GM12878 (cell line): ENCODE results near the gene GKAP1. TPM values are rescaled to one million over a fixed set of nuclear protein-coding genes. Genes with fewer than 3 reads are reported as not detected.

Experiments
- ATAC-seq: fragments of 200-7000 bp; cut with Tn5 transposase; 3 replicates; pipeline ENCODE4 v1.9.1; 2020; ENCODE audit warnings: mild to moderate bottlenecking, moderate library complexity
- BruUV-seq: library from RNA; stranded (reverse); fragments of 400-500 nt; replicated peaks from 2 replicates; lab custom pipeline; 2021; lab: Mats Ljungman, UMichigan
- CTCF ChIA-PET: fragments of 300-600 bp; sonication (Branson Sonifier 250); formaldehyde crosslinking; extraction: SDS; loops from one replicate; lab custom pipeline; 2021; ENCODE audit warnings: inconsistent platforms; lab: Yijun Ruan, JAX
- POLR2A ChIA-PET: fragments of 350-600 bp; formaldehyde crosslinking; extraction: SDS; loops from one replicate; lab custom pipeline; 2021; ENCODE audit warnings: inconsistent platforms; lab: Charles Lee
- RAD21 ChIA-PET: fragments of 300-600 bp; sonication (Branson Sonifier 250); formaldehyde crosslinking; loops from one replicate; lab custom pipeline; 2023; ENCODE audit warnings: antibody characterized with exemption; ENCODE audit not compliant: unreplicated experiment; lab: Charles Lee
- SMC1A ChIA-PET: fragments of 300-600 bp; sonication (Branson Sonifier 250); formaldehyde crosslinking; loops from one replicate; lab custom pipeline; 2023; ENCODE audit not compliant: unreplicated experiment, uncharacterized antibody; lab: Charles Lee
- DNase-seq: peaks from one replicate; pipeline ENCODE4 v3.0.0-alpha.2; 2011; ENCODE audit warnings: low read depth, low spot score
- FAIRE-seq: peaks from 3 replicates; lab custom pipeline; 2011; peaks lifted over from hg19 to GRCh38; lab: Jason Lieb, UNC
- H2AFZ ChIP-seq: 2 replicates; pipeline ENCODE4 v1.6.0; 2011; ENCODE audit warnings: low read depth, low read length, control low read depth; ENCODE audit not compliant: control insufficient read depth
- H3K27ac ChIP-seq: 2 replicates; pipeline ENCODE4 v1.5.1; 2011; ENCODE audit warnings: control low read depth; ENCODE audit not compliant: control insufficient read depth, insufficient read depth
- H3K27me3 ChIP-seq, 2 experiments: replicated peaks in 1 of 2; 2 replicates each; pipeline versions ENCODE4 v1.6.0 to v1.6.1; 2011; ENCODE audit warnings: low read length in 1 of 2; ENCODE audit not compliant: control insufficient read depth in 2 of 2, insufficient read depth in 2 of 2
- H3K36me3 ChIP-seq, 2 experiments: 2 replicates each; pipeline ENCODE4 v1.5.1; 2011; ENCODE audit warnings: low read length in 1 of 2; ENCODE audit not compliant: control insufficient read depth in 2 of 2, insufficient read depth in 2 of 2
- H3K4me1 ChIP-seq: 2 replicates; pipeline ENCODE4 v1.6.1; 2011; ENCODE audit warnings: mild to moderate bottlenecking, low read length, moderate library complexity, mixed read lengths; ENCODE audit not compliant: control insufficient read depth, insufficient read depth
- H3K4me2 ChIP-seq: 2 replicates; pipeline ENCODE4 v1.6.0; 2011; ENCODE audit warnings: control low read depth; ENCODE audit not compliant: control insufficient read depth, insufficient read depth
- H3K4me3 ChIP-seq: fragments of 200-600 bp; sonication (generic); 2 replicates; pipeline ENCODE4 v1.5.1; 2016
- H3K79me2 ChIP-seq: 2 replicates; pipeline ENCODE4 v1.6.0; 2011; ENCODE audit warnings: low read length; ENCODE audit not compliant: control insufficient read depth, insufficient read depth
- H3K9ac ChIP-seq: 2 replicates; pipeline ENCODE4 v1.8.0; 2011; ENCODE audit warnings: low read length, control low read depth, mixed read lengths; ENCODE audit not compliant: control insufficient read depth, insufficient read depth
- H3K9me3 ChIP-seq: replicated peaks from 3 replicates; pipeline ENCODE4 v1.5.1; 2011; ENCODE audit warnings: mild to moderate bottlenecking, low read length; ENCODE audit not compliant: control insufficient read depth, insufficient read depth
- H4K20me1 ChIP-seq: 2 replicates; pipeline ENCODE4 v1.6.0; 2011; ENCODE audit not compliant: control insufficient read depth, insufficient read depth
- ATF7 ChIP-seq: fragments of 450-650 bp; IDR thresholded peaks from 2 replicates; pipeline ENCODE4 v1.6.1; 2016; ENCODE audit warnings: low read depth, mild to moderate bottlenecking
- JUNB ChIP-seq: IDR thresholded peaks from 2 replicates; pipeline ENCODE4 v1.6.1; 2016; ENCODE audit warnings: antibody characterized with exemption, mild to moderate bottlenecking
- NBN ChIP-seq: fragments of 450-650 bp; IDR thresholded peaks from 2 replicates; pipeline ENCODE4 v1.6.1; 2016
- NFYA ChIP-seq: IDR thresholded peaks from 2 replicates; pipeline ENCODE4 v1.6.1; 2011; ENCODE audit warnings: low read depth, mild to moderate bottlenecking, low read length, improper control_type of control experiment, borderline replicate concordance
- POLR2AphosphoS2 ChIP-seq: IDR thresholded peaks from 2 replicates; pipeline ENCODE4 v1.6.1; 2011; ENCODE audit warnings: low read depth, mild to moderate bottlenecking, low read length, improper control_type of control experiment, moderate library complexity
- SP1 ChIP-seq: IDR thresholded peaks from one replicate; pipeline ENCODE4 v1.6.1; 2011; ENCODE audit warnings: low read depth, low read length
- ZNF24 ChIP-seq: fragments of 450-650 bp; IDR thresholded peaks from 2 replicates; pipeline ENCODE4 v1.6.1; 2017; ENCODE audit warnings: antibody characterized with exemption, mild to moderate bottlenecking
- in situ Hi-C: fragments of 300-500 bp; cut with MboI; formaldehyde crosslinking; loops from 9 replicates; pipeline ENCODE4 v1.14.3; 2018; ENCODE audit warnings: mixed read lengths
- intact Hi-C: fragments of 100-400 bp; cut with micrococcal nuclease; formaldehyde crosslinking; loops from one replicate; pipeline ENCODE4 v1.14.2; 2022; ENCODE audit not compliant: unreplicated experiment
- polyA plus RNA-seq, 11 experiments: library from polyadenylated mRNA; depleted of rRNA in 4 of 11; unstranded in 6 of 11; stranded (reverse) in 5 of 11; fragments of >200 nt; fragmentation: Nextera tagmentation in 4 of 11; fragmentation: Illumina TruSeq in 1 of 11; extraction: Ambion mirVana in 4 of 11; extraction: Trizol in 1 of 11; gene quantifications; 1 replicate in 1 of 11; 2 replicates in 10 of 11; pipeline versions ENCODE4 v1.2.1 to v1.2.3, GENCODE V29; 2011 to 2016; ENCODE audit warnings: inconsistent platforms in 2 of 11, missing spikeins in 2 of 11, low read depth in 1 of 11
- total RNA-seq, 4 experiments: library from RNA; depleted of rRNA in 3 of 4; stranded (reverse); fragments of >200 nt in 3 of 4; fragmentation: Illumina TruSeq in 1 of 4; extraction: Trizol in 1 of 4; gene quantifications; 2 replicates each; pipeline versions ENCODE4 v1.2.1 to v1.2.3, GENCODE V29; 2013 to 2021
- TF ChIP-seq, protein P1 (sequence below): IDR thresholded peaks from 2 replicates; pipeline ENCODE4 v1.6.1; 2012; ENCODE audit warnings: low read length, inconsistent platforms

The GKAP1 gene
- total and polyA plus RNA-seq, 10 of the 15 experiments (the other 5 are each of a cell fraction or from before 2014, with no cell fraction given) = 0.92 to 5.1 (median 2.7) TPM

DNA sequence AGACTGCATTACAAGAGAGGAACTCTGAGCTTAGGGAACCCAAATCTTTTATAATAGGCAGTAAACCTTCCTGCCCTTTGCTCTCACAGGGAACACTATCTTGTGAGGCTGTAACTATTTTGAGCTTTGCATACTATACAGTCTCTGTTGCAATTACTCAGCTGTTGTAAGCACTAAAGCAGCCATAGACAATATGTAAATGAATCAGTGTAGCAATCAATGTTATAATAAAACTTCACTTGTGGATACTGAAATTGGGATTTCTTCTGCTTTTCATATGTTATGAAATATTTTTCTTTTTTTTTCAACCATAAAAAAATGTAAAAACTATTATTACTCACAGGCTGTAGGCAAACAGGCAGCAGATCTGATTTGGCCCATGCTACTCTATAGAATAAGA, 93.1 kb downstream of the GKAP1 start:
- Histone ChIP-seq H4K20me1 (no peaks in the 10 kb centered on the region), H3K4me3 (no peak overlapping the region), H3K4me1 (no peaks in the 10 kb centered on the region), H3K27me3 (no peaks in the 10 kb centered on the region), H3K79me2 (no peaks in the 10 kb centered on the region), H2AFZ (no peak overlapping the region), H3K9me3 (no peaks in the 10 kb centered on the region; the same call in 2 of the 3 replicates), H3K4me2 (no peak overlapping the region), H3K36me3 (no peaks in the 10 kb centered on the region), H3K9ac (no peak overlapping the region), H3K27ac (no peak overlapping the region)
- ChIA-PET POLR2A (no interaction called here), CTCF (no interaction called here), RAD21 (no interaction called here), SMC1A (no interaction called here)
- intact Hi-C loops = no loop called here
- no peak for FAIRE-seq
- ATAC-seq = no peak
- no peak for DNase-seq
- TF ChIP-seq, protein P1, sequence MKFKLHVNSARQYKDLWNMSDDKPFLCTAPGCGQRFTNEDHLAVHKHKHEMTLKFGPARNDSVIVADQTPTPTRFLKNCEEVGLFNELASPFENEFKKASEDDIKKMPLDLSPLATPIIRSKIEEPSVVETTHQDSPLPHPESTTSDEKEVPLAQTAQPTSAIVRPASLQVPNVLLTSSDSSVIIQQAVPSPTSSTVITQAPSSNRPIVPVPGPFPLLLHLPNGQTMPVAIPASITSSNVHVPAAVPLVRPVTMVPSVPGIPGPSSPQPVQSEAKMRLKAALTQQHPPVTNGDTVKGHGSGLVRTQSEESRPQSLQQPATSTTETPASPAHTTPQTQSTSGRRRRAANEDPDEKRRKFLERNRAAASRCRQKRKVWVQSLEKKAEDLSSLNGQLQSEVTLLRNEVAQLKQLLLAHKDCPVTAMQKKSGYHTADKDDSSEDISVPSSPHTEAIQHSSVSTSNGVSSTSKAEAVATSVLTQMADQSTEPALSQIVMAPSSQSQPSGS = no peak
- TF ChIP-seq ZNF24 = no peak
- TF ChIP-seq POLR2AphosphoS2 = no peak
- no peak for TF ChIP-seq NFYA
- TF ChIP-seq NBN = no peak
- TF ChIP-seq JUNB = no peak
- TF ChIP-seq ATF7 = no peak
- no peak for TF ChIP-seq SP1
- in situ Hi-C loops = no loop called here
- no TSS peak for BruUV-seq
